AG09319 (cell line): ENCODE results near the gene LAMTOR1.
"Not testable (repeated sequence)": the region's sequence is repeated elsewhere in the genome, so short reads cannot be mapped to it uniquely, and the experiment has no call there.

ENCODE experiments used
- DNase-seq: peaks from one replicate; pipeline ENCODE4 v3.0.0-alpha.2; 2010; ENCODE audit warnings: low read depth; ENCODE audit errors: extremely low read depth
- TF ChIP-seq, protein P1 (sequence below): IDR thresholded peaks from 2 replicates; pipeline ENCODE4 v1.5.1; 2011; ENCODE audit warnings: low read depth, mild to moderate bottlenecking, inconsistent platforms, low read length, moderate library complexity

The LAMTOR1 gene

DNA sequence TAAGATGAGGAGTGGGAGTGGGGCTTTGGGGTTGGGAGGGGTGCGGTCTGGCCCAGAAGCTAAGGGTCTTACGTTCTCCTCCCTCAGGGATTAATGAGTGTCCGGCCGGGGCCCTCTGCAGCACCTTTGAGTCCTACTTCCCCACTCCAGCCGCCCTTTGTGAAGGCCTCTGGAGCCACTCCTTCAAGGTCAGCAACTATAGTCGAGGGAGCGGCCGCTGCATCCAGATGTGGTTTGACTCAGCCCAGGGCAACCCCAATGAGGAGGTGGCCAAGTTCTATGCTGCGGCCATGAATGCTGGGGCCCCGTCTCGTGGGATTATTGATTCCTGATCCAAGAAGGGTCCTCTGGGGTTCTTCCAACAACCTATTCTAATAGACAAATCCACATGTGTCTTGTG, 36.4 kb upstream of the LAMTOR1 start:
- TF ChIP-seq, protein P1, sequence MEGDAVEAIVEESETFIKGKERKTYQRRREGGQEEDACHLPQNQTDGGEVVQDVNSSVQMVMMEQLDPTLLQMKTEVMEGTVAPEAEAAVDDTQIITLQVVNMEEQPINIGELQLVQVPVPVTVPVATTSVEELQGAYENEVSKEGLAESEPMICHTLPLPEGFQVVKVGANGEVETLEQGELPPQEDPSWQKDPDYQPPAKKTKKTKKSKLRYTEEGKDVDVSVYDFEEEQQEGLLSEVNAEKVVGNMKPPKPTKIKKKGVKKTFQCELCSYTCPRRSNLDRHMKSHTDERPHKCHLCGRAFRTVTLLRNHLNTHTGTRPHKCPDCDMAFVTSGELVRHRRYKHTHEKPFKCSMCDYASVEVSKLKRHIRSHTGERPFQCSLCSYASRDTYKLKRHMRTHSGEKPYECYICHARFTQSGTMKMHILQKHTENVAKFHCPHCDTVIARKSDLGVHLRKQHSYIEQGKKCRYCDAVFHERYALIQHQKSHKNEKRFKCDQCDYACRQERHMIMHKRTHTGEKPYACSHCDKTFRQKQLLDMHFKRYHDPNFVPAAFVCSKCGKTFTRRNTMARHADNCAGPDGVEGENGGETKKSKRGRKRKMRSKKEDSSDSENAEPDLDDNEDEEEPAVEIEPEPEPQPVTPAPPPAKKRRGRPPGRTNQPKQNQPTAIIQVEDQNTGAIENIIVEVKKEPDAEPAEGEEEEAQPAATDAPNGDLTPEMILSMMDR: no peak
- DNase-seq: no peak

- TF ChIP-seq, protein P1: no peak
- no peak for DNase-seq
These were observed 35.8 kb upstream of the LAMTOR1 start for GRCh38 chr11:72138821-72139390.

- DNase-seq: no peak
- TF ChIP-seq, protein P1: no peak
These were observed 33.7 kb upstream of the LAMTOR1 start for GRCh38 chr11:72136684-72137262.

DNA sequence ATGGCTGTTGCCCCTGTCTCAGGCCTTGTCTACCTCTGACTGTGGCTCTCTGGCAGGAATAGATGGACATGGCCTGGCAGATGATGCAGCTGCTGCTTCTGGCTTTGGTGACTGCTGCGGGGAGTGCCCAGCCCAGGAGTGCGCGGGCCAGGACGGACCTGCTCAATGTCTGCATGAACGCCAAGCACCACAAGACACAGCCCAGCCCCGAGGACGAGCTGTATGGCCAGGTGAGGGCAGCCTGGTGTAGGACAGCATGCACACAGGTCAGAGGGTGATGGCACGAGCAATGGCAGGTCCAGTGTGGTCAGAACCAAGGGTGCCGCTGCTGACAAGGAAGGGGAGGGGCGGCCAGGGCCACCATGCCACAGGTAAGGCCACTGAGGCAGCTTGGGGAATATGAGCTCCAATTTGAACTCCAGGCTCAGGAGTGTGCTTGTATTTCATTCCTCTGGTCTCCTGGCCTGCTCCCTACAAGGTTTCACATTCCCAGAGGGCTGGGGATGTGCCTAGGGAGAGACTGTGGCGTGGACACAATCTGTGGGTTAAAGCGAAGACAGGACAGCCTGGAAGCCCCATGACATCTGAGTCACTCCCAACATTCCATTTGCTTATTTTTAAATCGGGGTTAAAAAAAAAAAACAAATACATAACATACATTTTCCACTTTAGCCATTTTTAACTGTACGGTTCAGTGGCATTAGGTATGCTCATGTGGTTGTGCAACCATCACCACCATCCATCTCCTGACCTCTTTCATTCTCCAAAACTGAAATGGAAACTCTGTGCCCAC, 33.0 kb upstream of the LAMTOR1 start:
- TF ChIP-seq, protein P1: no peak
- DNase-seq: no peak

DNA sequence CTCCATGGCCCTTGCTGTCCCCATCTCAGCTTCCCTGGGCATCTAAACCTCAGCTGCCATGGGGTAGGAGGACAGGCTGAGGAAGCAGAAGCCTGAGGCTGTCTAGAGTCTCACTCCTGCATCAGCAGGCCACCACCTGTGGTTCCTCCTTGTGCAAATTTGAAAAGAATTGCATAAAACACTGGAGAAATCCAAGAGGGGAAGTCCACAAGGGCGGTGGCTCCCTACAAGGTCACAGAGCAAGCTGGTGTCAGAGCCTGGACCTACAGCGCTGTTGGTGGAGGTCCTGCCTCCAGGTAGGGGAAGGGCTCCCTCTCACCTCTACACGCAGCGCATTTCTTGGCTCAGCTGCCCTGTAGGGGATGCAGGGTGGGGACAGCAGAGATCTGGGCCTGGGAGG, 32.4 kb upstream of the LAMTOR1 start, which contains the start of gene FOLR3:
FOLR3 (plus strand) TSS at position 253 of the 400 bp plus-strand sequence. CDS start 228 bp downstream, outside the sequence.
- DNase-seq: not testable (repeated sequence)

DNA sequence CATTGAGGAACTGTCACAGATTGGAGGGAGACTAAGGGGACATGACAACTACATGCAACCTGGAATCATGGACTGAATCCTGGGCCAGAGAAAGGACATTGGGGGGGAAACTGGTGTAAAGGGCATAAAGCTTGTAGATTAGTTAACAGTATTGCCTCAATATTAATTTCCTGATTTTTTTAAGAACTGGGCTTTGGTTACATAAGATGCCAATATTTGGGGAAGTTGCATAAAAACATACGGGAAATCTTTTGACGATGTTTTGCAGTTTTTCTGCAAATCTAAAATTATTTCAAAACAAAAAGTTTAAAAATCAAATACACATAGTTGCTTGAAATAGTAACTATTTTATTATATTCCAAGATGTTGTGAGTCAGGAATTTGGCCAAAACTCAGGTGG, 29.5 kb upstream of the LAMTOR1 start:
- TF ChIP-seq, protein P1: no peak
- no peak for DNase-seq

DNA sequence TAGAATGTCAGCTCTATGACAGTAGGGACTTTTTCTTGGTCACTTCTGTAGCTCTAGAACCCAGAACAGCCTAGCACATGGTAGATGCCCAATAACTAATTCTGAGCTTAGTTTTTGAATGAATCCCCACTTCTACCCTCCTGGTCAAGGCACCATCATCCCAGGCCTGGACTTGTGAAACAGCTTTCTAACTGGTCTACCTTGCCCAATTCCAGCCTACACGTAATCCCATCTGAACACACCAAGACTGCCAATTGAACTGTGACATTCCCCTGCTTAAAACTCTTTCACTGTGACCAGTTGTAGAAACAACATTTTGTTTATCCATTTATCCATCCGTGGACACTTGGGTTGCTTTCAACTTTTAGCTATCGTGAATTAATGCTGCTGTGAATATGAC, 26.3 kb upstream of the LAMTOR1 start:
- TF ChIP-seq, protein P1: no peak
- no peak for DNase-seq
